Right kidney (tissue), 1 donor: ENCODE results near the gene INPP1.
"Not testable (repeated sequence)": the region's sequence is repeated elsewhere in the genome, so short reads cannot be mapped to it uniquely, and the experiment has no call there.

ENCODE experiments used
- DNase-seq: peaks from one replicate; pipeline ENCODE4 v3.0.0-alpha.2; 2016

Gene INPP1

DNA sequence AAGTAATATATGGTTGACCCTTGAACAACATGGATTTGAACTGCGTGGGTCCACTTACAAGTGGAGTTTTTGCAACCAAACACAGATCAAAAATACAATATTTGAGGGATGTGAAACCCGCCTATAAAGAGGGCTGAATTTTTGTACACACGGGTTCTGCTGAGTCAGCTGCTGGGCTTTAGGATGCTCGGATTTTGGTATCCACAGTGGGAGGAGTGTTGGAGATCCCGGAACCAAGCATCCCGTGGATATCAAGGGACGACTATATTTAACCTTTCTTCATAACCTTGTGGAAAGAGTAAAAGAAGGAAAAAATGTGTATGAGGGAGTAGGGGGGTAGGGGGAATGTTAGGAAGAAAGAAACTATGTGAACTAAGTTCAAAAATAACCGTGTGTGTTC is 10.0 kb upstream of the INPP1 start:
- no peak for DNase-seq

DNA sequence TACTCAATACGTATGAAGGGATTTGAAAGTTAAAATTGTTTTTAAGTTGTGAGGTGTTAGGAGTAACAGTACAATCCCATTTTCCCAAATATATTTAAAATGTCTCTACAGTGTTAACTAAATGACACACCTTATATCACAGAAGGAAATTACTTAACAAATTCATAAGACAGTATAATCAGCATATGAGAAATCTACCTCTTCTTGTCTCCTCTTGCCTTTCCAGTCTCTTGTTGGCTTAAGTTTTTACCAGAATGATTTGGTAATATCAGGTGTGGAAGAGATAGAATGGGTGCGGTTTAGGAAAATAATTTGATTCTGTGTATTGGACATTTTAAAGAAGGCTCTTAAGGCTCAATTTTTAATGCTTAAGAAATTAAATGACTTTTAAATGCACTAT is 9.5 kb upstream of the INPP1 start:
- DNase-seq: no peak

DNA sequence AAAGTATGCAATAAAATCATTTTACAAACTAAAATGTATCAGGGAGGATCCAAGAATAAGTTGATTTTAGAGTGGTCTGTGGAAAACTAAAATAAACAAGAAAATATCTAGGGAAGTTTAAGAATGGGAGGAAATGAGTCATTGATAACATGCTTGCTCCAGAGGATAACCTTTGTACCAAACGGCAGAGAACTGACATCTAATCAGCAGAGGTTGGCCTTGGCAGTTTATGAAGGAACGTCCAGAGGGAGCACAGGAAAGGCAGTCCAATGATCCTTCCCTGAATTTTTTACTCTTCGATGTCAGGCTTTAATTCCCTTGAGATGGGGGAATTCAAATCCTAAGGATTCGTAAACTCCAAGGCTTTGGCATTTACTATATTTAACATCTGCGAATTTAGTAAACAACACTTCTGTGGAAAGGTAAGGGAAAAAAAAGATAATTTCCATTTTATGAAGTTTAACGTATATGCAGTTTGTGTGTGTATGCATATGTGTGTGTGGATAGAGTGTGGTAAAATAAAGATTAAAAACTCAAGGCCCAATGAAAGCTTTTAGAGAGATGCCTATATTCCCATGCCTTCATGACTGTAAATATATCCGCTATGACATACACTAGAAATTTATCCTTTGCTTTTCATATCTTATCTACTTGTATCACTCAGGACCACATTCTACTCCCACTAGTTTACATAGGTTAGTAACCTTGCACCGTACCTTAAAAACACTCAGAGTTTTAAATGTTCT is 8.7 kb upstream of the INPP1 start:
- no peak for DNase-seq

DNA sequence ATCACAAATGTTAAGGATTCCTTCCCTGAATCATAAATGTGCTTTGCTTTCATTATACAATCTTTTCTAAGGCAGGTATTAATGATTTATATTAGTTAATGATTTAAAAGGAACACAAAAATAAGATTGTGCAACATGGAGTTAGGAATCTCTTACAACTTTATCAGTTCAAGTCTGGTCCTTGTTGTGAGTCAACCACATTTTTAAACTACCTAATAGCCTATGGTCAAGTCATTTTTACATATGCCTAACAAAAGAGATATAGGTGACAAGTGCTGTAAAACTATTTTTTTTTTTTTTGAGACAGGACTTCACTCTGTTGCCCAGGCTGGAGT is 8.2 kb upstream of the INPP1 start:
- no peak for DNase-seq

DNA sequence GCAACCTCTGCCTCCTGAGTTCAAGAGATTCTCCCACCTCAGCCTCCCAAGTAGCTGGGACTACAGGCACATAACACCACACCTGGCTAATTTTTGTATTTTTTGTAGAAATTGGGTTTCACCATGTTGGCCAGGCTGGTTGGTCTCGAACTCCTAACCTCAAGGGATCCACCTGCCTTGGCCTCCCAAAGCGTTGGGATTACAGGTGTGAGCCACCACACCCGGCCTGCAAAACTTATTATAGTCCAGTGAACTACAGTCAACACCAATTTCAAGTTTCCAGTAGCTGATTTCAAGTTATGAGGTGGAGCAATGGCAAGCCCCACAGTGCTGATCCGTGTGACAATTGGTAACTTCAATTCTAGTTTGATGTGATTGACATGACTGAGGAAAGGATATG is 7.8 kb upstream of the INPP1 start:
- DNase-seq: not testable (repeated sequence)

DNA sequence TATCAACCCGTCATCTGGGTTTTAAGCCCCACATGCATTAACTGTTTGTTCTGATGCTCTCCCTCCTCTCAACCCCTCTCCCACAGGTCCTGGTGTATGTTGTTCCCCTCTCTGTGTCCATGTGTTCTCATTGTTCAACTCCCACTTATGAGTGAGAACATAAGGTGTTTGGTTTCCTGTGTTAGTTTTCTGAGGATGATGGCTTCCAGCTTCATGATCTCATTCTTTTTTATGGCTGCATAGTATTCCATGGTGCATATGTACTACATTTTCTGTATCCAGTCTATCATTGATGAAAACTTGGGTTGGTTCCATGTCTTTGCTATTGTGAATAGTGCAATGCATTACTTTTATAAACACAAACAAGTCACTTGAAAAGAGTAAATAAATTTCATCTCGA is 7.0 kb upstream of the INPP1 start:
- DNase-seq: no peak

DNA sequence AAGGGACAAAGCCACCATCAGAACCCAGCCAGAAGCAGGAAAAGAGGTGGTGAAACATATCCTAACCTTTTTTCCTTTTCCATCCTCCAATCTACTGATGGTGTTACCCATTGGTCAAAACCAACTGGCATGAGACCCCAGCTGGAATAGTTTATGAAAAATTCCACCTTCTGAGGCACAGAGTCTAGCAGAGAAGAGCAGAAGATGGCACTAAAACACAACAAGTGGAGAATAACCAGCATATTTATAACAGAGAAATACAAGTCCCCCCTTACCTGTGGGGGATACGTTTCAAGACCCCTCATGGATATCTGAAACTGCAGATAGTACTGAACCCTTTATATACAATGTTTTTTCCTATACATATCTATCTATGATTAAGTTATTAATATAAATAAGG is 4.9 kb upstream of the INPP1 start:
- no peak for DNase-seq

DNA sequence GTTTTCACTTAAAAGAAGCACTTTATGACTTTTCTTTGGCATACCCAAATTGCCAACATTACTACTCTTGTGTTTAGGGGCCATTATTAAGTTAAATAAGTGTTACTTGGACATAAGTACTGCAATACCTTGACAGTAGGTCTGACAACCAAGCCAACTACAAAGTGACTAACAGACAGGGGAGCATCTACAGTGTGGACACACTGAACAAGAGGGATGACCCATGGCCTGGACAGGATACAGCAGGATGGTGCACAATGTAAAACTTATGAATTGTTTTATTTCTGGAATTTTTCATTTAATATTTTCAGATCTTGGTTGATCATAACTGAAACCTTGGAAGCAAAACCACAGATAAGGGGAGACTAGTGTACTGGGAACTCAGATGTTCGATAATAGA is 4.0 kb upstream of the INPP1 start:
- no peak for DNase-seq

DNA sequence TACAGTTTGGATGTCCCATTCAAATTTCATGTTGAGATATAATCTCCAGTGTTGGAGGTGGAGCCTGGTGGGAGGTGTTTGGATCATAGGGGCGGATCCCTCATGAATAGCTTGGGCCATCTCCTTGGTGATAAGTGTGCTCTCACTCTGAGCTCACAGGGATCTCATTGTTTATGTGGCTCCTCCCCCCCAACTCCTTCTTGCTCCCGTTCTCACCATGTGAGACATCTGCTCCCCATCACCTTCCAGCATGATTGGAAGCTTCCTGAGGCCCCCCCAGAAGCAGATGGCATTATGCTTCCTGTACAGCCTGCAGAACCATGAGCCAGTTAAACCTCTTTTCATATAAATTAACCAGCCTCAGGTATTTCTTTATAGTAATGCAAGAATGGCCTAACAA is 3.0 kb upstream of the INPP1 start:
- DNase-seq: no peak

DNA sequence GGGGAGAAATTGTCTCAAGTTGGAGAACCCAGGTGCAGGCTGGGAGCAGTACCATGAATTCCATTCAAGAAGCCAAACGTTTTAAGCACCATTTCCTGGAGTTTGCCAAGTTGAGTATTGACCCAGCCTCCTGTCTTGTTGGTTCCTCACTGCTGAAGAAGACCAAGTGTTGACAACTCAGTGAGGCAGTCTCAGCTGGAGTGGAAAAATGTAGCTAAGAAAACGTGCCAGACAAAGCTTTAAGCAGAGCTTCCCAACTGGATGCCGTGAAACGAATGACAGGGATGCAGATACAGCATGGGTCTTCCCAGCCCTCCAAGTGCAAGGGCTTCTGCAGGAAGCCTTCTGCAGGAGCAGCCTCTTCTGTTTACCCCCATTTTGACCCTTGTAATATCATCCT is 778 bp upstream of the INPP1 start:
- no peak for DNase-seq

DNA sequence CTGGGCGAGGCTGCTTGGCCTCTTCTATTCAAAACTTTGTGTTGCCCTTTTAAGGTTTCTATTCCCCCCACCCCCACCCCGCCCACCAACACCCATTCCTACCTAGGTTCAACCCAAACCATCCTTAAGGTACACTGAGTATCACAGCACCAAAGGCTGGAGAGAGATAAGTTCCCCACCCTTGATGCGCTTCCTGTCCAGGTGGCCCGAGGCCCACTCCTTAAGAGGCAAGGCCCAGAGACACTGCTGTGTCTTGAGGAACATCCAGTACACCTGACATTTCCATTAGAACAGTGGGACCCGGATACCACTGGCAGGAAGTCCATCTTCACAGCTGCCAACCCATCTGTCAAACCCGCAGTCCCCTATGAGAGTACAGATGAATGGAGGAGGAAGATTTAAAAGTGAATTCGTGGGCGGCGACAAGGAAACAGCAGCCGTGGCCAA is 277 bp upstream of the INPP1 start:
- DNase-seq: no peak

DNA sequence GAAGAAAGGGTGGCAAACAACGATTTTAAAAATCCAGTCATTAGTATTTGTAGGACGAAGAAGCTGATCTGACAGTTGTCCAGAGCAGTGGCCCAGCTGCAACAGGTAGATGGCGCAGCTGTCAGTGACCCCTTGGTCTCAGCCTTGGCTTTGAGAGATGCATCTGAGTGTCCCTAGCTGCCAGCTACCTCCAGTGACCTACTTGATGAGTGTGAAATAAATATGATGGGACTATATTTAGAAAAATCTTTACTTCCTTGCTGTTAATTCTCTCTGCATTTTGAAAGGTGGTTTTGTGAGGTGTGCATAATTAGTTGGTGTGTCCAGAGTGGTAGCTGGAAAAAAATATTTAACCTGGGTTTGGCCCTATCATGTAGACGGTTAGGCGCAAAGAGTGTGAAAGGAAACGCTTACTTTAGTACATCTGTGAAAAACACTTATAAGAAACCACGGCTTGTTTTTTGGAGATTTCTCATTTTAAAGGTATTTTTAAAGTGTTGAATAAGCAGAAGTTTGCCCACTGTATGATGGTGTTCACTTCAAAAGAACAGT is 963 bp downstream of the INPP1 start:
- no peak for DNase-seq

DNA sequence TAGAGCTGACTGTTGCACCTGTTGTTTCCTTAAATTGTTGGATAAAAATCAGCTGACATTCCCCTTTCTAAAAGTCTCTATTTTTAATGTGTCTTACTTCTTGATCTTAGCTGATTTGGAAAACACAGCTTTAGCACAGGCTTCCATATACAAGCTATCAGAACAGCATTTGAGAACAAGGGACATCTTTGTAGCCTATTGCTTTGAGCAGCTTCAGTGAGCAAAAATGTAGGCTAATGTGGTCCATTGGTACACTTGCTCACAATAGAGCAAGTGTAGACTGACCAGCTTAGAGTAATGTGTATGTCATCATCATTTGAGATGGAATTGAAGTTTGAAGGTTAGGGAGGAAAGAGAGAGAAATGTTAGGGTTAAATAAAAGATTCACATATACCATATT is 7.0 kb downstream of the INPP1 start:
- no peak for DNase-seq

DNA sequence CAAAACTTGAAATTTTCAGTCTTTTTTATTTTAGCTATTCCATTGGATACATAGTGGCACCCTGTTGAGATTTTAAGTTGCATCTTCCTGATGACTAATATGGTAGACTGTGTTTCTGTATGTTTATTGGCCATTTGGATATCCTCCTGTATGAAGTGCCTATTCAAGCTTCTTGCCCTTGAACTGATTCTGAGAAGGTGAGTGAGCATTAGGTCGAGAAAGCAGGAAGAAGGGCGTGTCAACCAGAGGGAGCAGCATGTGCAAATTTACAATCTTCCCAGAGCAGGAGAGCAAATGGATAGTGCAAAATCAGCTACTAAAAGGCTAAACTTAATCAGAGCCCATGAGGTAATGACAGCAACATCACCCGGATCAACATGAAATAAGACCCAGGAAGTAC is 8.6 kb downstream of the INPP1 start:
- DNase-seq: no peak

DNA sequence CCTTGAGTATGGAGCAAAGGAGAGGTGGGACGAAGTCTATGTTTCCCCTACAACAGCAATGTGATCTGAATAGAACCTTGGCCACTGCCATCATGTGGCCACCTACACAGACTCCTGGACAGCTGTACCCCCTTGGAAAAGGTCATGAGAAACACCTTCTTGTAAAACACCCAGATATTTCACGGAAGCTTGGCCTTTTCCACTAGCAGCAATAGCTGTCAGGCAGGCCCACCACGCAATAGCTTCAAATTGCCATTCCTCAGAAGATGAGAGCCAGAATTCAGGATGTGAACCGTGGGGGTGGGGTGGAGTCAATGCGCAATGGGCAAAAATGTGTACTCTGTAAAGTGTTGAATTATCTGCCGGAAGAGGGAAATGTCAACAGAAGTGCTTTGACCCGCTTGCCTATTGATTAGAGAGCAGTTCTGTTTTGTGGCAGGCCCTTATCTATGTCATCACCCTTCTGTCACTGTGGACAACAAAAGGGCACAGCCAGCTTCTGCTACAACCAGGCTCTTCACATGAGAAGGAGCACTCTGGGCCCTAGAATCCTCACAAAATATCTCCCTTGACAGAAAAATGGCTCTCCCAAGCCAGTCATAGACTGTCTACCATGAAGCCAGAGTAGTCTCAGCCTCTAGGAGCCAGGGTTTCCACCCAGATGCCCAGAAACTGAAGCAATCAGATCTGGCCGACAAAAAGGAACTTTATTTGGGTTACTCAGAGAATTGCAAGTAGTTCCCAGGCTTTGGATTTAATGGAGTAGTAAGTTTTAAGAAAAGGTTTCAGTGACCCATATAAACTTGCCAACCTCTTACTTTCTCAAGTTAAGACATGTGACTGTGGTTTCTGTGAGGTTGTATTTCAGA is 9.5 kb downstream of the INPP1 start:
- no peak for DNase-seq

DNA sequence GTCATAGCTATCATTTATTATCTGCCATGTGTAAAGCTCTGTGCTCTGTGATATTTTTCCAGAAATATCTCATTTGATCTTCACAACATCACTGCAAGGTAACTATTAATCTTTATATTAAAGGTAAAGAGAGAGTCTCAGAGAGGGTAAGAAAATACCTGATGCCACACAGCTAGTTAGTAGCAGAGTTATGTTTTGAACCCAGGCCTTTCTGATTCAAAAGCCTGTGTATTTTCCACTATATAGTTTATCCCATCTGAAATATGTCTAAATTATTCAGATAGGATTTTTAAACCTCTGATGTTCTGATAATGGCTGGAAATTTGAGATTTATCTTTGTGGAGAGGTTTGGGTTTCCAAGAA is 10.1 kb downstream of the INPP1 start:
- DNase-seq: no peak

DNA sequence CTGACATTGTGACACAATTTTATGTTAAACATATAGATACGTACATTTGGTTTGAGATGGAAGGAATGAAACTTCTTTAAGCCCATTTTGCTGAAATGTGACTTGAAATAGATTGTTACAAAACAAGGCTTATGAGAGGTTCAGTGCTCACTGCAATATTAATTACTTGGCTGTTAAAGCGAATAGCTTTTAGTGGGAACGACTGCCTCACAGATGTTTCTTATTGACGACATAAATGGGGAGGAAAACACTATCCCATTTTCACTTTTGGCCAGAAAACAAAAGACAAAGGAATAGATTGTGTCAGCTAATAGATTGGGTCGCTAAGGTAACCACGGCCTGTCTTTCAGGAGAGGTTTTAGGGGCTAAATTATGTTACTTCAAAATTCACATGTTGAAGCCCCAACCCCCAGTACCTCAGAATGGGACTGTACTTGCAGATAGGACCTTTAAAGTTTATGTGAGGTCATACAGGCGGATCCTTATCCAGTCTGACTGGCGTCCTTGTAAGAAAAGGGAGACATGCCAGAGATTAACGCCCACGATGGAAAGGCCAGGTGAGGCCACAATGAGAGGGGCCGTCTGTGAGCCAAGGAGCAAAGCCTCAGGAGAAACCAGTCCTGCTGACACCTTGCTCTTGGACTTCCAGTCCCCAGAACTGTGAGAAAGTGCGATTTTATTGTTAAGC is 10.8 kb downstream of the INPP1 start:
- no peak for DNase-seq

DNA sequence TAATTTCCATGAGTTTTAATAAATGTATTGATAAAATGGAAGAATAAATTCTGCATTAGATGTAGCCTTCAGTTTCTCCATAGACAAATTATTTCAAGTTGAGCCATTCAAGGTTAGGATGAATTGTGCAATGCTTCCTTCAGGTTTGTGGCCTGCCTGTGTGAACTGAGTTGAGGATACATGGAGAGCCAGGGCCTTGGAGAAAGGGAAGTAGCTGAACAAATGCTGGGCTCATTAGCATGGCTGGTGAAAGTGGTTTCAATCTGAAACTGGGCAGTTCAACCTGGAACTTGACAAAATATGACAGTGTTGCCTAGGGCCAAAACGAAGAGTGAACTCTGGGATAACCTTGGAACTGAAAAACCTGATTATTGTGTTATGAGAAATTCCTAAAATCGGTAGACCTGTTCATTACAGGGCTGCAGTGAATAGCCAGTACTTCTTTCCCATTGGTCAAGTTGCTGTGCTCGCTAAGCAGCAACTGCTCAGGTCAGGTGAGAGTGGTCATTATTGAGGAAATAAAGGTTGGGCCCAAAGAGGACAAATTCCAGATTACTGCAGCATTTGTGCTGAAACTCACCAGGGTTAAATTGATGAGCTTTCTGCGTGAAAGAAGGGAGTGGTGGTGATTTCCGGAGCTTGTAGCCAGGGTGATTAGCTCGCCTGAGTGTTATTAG is 12.7 kb downstream of the INPP1 start:
- DNase-seq: peak; percentile 10

DNA sequence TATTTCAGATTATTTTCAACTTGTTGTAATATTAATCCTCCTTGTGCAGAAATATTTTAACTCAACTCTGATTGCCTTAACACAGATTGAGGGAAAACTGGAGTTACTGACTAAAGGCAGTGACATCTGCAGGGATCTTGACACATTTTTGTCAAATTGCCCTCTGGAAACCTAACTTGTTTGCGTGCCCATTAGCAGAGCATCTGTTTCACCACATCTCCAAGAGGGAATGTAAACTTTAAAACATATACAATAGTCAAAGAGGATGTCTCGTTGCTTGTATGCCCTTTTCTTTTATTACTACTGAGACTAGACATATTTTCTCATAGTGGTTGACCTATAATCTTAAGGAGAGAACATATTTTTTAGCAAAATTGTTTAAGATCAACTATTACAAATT is 14.2 kb downstream of the INPP1 start:
- no peak for DNase-seq

DNA sequence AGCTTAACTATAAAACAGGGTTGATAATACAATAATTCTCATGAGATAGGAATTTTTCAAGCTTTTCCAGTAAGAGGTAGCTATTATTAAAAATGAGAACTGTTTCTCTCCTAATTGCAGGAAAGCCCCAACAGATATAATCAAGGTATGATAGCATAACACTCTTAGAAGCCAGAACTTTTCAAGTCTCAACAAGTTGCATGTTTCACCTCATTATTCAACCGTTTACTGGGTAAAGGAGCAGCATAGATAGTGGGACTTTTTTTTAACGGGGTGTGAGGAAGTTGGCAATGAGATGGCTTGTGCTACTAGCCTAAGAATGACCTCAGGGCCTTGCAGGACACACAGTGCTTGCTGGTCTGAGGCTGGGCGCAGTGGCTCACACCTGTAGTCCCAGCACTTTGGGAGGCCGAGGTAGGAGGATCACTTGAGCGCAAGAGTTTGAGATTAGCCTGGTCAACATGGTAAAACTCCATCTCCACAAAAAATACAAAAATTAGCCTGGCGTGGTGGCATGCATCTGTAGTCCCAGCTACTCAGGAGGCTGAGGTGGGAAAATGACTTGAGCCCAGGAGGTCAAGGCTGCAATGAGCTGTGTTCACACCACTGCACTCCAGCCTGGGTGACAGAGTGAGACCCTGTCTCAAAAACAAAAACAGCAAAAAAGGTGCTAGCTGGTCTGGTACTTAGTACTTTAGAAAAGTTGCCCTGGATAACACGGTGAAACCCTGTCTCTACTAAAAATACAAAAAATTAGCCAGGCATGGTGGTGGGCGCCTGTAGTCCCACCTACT is 15.5 kb downstream of the INPP1 start:
- not testable (repeated sequence) for DNase-seq

DNA sequence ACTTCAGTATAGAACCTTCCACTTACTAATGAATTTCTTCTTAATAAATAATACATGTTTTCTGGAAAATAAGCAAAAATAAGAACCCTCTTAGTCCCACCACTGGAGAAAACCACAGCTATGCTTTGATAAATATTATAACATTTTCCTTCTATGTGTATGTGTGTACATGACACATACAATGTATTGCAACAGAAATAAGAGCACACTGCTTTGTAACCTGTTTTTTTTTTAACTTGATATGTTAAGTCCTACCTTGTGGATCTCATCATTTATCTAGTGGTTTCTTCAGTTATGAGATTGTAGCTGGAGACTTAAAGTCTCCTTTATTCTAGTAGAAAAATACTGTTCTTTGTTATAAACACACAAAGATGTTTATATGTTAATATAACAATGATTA is 17.2 kb downstream of the INPP1 start:
- DNase-seq: no peak

DNA sequence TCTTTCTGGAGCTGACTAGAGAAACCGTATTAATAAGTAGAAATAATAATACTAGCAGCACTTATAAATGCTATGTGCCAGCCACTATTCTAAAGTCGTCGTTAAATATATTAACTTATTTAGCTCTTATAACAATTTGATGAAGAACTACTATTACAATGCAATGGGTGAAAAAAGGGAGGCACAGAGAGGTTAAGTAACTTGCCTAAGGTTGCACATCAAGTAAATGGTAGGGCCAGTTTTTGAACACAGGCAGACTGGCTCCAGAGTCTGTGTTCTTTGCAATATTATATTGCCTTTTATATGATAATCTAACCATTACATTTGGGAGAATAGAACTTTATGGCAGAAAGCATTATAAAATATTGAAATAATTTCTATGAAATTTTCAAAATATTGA is 17.6 kb downstream of the INPP1 start:
- DNase-seq: no peak
